ENCODE measurements around the gene SLC16A4.

Gene SLC16A4

DNA sequence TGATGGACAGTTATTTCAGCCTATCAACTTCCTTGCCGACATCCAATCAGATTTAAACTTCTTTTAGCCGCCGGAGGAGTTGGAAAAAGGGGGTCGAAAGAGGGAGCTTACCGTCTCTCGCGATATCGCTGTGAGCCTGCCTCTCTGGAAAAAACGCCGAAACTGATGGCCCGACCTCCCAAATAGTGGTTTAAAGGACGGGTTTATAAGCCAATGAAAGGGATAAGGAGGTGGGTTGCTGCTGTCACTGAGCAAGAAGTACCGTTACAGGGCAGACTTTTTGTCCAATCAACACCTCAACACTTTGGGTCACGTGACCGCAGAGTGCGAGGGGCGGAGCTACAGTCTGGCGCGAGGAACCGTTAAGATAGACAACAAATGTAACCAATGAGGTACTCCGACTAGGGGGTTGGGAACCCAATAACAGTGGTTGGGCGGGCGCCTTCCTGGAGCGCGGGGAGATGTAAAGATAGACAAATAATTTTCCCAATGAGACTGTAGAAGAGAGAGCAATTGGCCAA is 51.9 kb downstream of the SLC16A4 start, which contains the start of gene RBM15:
Gene RBM15 (plus strand): TSS at position 492 of the 521 bp plus-strand sequence. CDS start 29 bp downstream, at position 521.
- Histone ChIP-seq H3K4me3 (ENCODE audit: low read depth in 1 of 2, low read length in 2 of 2) (peak within 1 kb of the TSS; percentile 77 to 92), H3K36me3 (ENCODE audit: insufficient read depth, low read length) (peaks cover 23% of the 10 kb centered on the region), H3K27ac (ENCODE audit: low read depth, low read length) (peak within 1 kb of the TSS; percentile 89), H3K9ac (ENCODE audit: low read length) (peak within 1 kb of the TSS; percentile 69), H3K4me1 (ENCODE audit: insufficient read depth, low read length) (peaks cover 46% of the 10 kb centered on the region), H3K9me3 (ENCODE audit: low read length) (no peaks in the 10 kb centered on the region), H3K27me3 (ENCODE audit: control insufficient read depth in 1 of 2, insufficient read depth in 2 of 2, low read length in 2 of 2) (no peaks in the 10 kb centered on the region)

GRCh38 chr1:110338309-110338885 is 52.4 kb downstream of the SLC16A4 start:
- H3K4me1 ChIP-seq (ENCODE audit: insufficient read depth, low read length) = peaks cover 41% of the 10 kb centered on the region
- peak overlapping the region; percentile 59 to 76 for H3K4me3 ChIP-seq (ENCODE audit: low read depth in 1 of 2, low read length in 2 of 2)
- H3K9me3 ChIP-seq (ENCODE audit: low read length) = no peaks in the 10 kb centered on the region
- peak overlapping the region; percentile 77 for H3K27ac ChIP-seq (ENCODE audit: low read depth, low read length)
- peak overlapping the region; percentile 69 for H3K9ac ChIP-seq (ENCODE audit: low read length)
- H3K27me3 ChIP-seq (ENCODE audit: control insufficient read depth in 1 of 2, insufficient read depth in 2 of 2, low read length in 2 of 2) = no peaks in the 10 kb centered on the region
- H3K36me3 ChIP-seq (ENCODE audit: insufficient read depth, low read length) = peaks cover 18% of the 10 kb centered on the region

DNA sequence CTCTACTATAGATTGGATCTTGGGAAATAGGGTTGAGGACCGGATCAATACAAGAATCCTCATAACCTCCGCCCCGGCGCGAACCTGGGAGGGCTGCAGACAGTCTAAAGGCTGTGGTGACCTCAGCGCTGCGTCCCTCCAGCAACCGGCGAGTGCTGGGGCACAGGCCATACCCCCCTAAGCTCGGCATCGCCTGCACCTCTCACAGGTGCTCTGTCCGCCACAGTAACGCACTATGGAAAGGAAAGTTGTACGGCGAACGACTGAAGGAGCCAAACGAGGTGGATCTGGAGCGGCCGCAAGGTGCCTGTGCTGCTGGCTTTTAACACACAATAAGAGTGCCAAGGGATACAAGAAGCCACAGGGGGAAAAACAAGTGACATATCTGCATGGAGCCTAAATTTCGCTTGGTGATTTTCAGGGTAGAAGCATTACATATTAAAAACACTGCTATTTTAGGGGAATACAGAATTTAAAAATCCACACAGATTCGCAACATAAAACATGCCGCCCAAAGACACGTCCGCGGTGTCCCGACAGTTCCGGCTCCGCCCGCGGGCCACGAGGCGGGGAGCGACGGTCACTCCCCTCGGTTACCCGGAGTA is 53.0 kb downstream of the SLC16A4 start:
- no peaks in the 10 kb centered on the region for H3K9me3 ChIP-seq (ENCODE audit: low read length)
- H3K27ac ChIP-seq (ENCODE audit: low read depth, low read length) = peak overlapping the region; percentile 77
- peaks cover 16% of the 10 kb centered on the region for H3K36me3 ChIP-seq (ENCODE audit: insufficient read depth, low read length)
- peak overlapping the region; percentile 69 for H3K9ac ChIP-seq (ENCODE audit: low read length)
- peak overlapping the region; percentile 59 to 76 for H3K4me3 ChIP-seq (ENCODE audit: low read depth in 1 of 2, low read length in 2 of 2)
- H3K27me3 ChIP-seq (ENCODE audit: control insufficient read depth in 1 of 2, insufficient read depth in 2 of 2, low read length in 2 of 2) = no peaks in the 10 kb centered on the region
- H3K4me1 ChIP-seq (ENCODE audit: insufficient read depth, low read length) = peaks cover 35% of the 10 kb centered on the region

GRCh38 chr1:110336300-110337039 is 54.4 kb downstream of the SLC16A4 start:
- peaks cover 21% of the 10 kb centered on the region for H3K4me1 ChIP-seq (ENCODE audit: insufficient read depth, low read length)
- H3K4me3 ChIP-seq (ENCODE audit: low read depth in 1 of 2, low read length in 2 of 2) = no peak overlapping the region
- no peak overlapping the region for H3K9ac ChIP-seq (ENCODE audit: low read length)
- H3K36me3 ChIP-seq (ENCODE audit: insufficient read depth, low read length) = peaks cover 9% of the 10 kb centered on the region
- H3K27ac ChIP-seq (ENCODE audit: low read depth, low read length) = no peak overlapping the region
- no peaks in the 10 kb centered on the region for H3K27me3 ChIP-seq (ENCODE audit: control insufficient read depth in 1 of 2, insufficient read depth in 2 of 2, low read length in 2 of 2)
- no peaks in the 10 kb centered on the region for H3K9me3 ChIP-seq (ENCODE audit: low read length)

DNA sequence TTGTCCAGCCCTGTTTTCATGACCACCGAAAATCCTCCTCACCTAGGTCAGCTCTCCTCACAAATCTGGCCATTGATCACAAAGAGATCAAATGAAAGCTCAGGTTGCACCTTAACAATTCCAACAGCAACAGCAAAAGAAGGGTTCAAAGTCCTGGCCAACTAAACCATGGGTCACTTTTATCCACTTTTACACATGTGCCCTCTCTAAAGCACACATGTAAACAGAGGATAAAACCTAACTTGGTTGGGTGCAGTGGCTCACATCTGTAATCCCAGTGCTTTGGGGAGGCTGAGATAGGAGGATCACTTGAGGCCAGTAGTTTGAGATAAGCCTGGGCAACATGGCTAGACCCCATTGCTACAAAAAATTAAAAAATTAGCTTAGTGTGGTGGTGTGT is 55.6 kb downstream of the SLC16A4 start:
- Histone ChIP-seq H3K9me3 (ENCODE audit: low read length) (no peaks in the 10 kb centered on the region), H3K4me3 (ENCODE audit: low read depth in 1 of 2, low read length in 2 of 2) (no peak overlapping the region), H3K27me3 (ENCODE audit: control insufficient read depth in 1 of 2, insufficient read depth in 2 of 2, low read length in 2 of 2) (no peaks in the 10 kb centered on the region), H3K9ac (ENCODE audit: low read length) (no peak overlapping the region), H3K27ac (ENCODE audit: low read depth, low read length) (no peak overlapping the region), H3K36me3 (ENCODE audit: insufficient read depth, low read length) (no peaks in the 10 kb centered on the region), H3K4me1 (ENCODE audit: insufficient read depth, low read length) (peaks cover 9% of the 10 kb centered on the region)

DNA sequence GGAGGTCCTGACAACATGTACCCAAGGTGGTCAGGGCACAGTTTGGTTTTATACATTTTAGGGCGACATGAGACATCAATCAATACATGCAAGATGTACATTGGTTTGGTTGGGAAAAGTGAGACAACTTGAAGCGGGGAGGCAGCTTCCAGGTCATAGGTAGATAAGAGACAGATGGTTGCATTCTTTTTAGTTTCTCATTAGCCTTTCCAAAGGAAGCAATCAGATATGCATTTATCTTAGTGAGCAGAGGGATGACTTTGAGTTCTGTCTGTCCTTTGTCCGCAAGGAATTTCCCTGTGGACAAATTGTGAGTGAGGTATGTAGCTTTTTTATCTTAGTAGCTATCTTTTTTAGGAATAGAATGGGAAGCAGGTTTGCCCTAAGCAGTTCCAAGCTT is 62.1 kb downstream of the SLC16A4 start:
- Histone ChIP-seq H3K27me3 (ENCODE audit: control insufficient read depth in 1 of 2, insufficient read depth in 2 of 2, low read length in 2 of 2) (no peaks in the 10 kb centered on the region), H3K27ac (ENCODE audit: low read depth, low read length) (no peak overlapping the region), H3K36me3 (ENCODE audit: insufficient read depth, low read length) (no peaks in the 10 kb centered on the region), H3K4me3 (ENCODE audit: low read depth in 1 of 2, low read length in 2 of 2) (no peak overlapping the region), H3K9me3 (ENCODE audit: low read length) (no peaks in the 10 kb centered on the region), H3K9ac (ENCODE audit: low read length) (no peak overlapping the region), H3K4me1 (ENCODE audit: insufficient read depth, low read length) (no peaks in the 10 kb centered on the region)

GRCh38 chr1:110328274-110328673 is 62.6 kb downstream of the SLC16A4 start:
- H3K9ac ChIP-seq (ENCODE audit: low read length) = no peak overlapping the region
- H3K4me3 ChIP-seq (ENCODE audit: low read depth in 1 of 2, low read length in 2 of 2) = no peak overlapping the region
- no peak overlapping the region for H3K27ac ChIP-seq (ENCODE audit: low read depth, low read length)
- no peaks in the 10 kb centered on the region for H3K9me3 ChIP-seq (ENCODE audit: low read length)
- H3K27me3 ChIP-seq (ENCODE audit: control insufficient read depth in 1 of 2, insufficient read depth in 2 of 2, low read length in 2 of 2) = no peaks in the 10 kb centered on the region
- H3K36me3 ChIP-seq (ENCODE audit: insufficient read depth, low read length) = no peaks in the 10 kb centered on the region
- no peaks in the 10 kb centered on the region for H3K4me1 ChIP-seq (ENCODE audit: insufficient read depth, low read length)

DNA sequence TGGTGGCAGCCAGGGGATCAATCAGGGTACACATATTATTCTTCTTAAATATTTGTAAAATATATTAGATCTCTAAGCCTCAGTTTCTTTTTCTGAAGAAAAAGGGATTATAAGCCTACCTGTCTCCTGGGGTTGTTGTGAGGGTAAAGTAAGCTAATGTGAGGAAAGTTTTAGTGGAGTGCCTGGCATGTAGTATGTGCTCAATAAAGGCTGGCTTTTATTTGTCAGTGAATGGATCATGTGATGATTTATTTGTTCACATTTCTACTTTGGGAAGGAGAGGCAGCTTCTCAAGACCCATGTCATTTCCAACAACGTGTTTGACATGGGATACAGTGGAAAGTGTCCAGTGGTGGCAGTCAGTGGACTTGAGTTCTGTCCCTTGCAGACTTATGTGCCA is 64.0 kb downstream of the SLC16A4 start:
- no peak overlapping the region for H3K9ac ChIP-seq (ENCODE audit: low read length)

GRCh38 chr1:110324667-110325066 is 66.2 kb downstream of the SLC16A4 start:
- H3K9me3 ChIP-seq (ENCODE audit: low read length) = no peaks in the 10 kb centered on the region
- no peak overlapping the region for H3K27ac ChIP-seq (ENCODE audit: low read depth, low read length)
- H3K27me3 ChIP-seq (ENCODE audit: control insufficient read depth in 1 of 2, insufficient read depth in 2 of 2, low read length in 2 of 2) = no peaks in the 10 kb centered on the region
- H3K36me3 ChIP-seq (ENCODE audit: insufficient read depth, low read length) = no peaks in the 10 kb centered on the region
- no peak overlapping the region for H3K9ac ChIP-seq (ENCODE audit: low read length)
- no peak overlapping the region for H3K4me3 ChIP-seq (ENCODE audit: low read depth in 1 of 2, low read length in 2 of 2)
- no peaks in the 10 kb centered on the region for H3K4me1 ChIP-seq (ENCODE audit: insufficient read depth, low read length)

More for the DNA sequence above, 64.0 kb downstream of the SLC16A4 start:
- H3K4me1 ChIP-seq (ENCODE audit: insufficient read depth, low read length) = no peaks in the 10 kb centered on the region
- no peaks in the 10 kb centered on the region for H3K36me3 ChIP-seq (ENCODE audit: insufficient read depth, low read length)
- no peaks in the 10 kb centered on the region for H3K27me3 ChIP-seq (ENCODE audit: control insufficient read depth in 1 of 2, insufficient read depth in 2 of 2, low read length in 2 of 2)
- H3K9me3 ChIP-seq (ENCODE audit: low read length) = no peaks in the 10 kb centered on the region
- H3K27ac ChIP-seq (ENCODE audit: low read depth, low read length) = no peak overlapping the region
- no peak overlapping the region for H3K4me3 ChIP-seq (ENCODE audit: low read depth in 1 of 2, low read length in 2 of 2)

DNA sequence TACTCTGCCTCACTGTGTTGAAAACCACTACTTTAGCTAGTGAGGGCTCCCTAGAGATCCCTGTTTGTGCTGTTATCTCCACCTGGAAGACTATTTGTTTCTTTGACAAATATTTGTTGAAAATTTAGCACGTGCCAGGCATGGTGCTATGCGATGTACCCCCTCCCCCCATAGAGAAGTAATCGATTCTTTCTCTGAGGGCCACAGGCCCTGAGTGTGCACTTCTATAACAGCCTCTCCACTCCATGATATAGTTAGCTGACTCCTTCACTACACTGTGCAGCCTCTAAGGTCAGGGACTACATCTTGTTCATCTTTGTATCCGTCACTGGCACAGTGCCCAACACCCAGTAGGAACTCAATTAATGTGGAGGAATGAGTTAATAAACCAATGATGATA is 69.0 kb downstream of the SLC16A4 start:
- Histone ChIP-seq H3K27me3 (ENCODE audit: control insufficient read depth in 1 of 2, insufficient read depth in 2 of 2, low read length in 2 of 2) (no peaks in the 10 kb centered on the region), H3K4me1 (ENCODE audit: insufficient read depth, low read length) (no peaks in the 10 kb centered on the region), H3K36me3 (ENCODE audit: insufficient read depth, low read length) (no peaks in the 10 kb centered on the region)

DNA sequence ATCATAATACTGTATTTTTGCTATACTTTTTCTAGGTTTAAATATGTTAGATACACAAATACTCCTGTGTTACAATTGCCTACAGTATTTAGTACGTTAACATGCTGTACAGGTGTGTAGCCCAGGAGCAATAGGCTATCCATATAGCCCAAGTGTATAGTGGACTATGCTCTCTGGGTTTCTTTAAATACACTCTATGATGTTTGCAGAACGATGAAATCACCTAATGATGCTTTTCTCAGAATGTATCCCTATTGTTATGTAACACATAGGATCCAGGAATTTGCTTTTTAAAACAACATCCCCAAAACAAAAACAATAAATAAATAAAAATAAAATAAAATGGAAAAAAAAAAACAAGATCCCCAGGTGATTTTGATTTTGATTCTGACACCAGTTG is 69.8 kb downstream of the SLC16A4 start:
- no peaks in the 10 kb centered on the region for H3K36me3 ChIP-seq (ENCODE audit: insufficient read depth, low read length)
- no peak overlapping the region for H3K4me3 ChIP-seq (ENCODE audit: low read depth in 1 of 2, low read length in 2 of 2)
- no peak overlapping the region for H3K27ac ChIP-seq (ENCODE audit: low read depth, low read length)
- no peaks in the 10 kb centered on the region for H3K27me3 ChIP-seq (ENCODE audit: control insufficient read depth in 1 of 2, insufficient read depth in 2 of 2, low read length in 2 of 2)
- no peaks in the 10 kb centered on the region for H3K9me3 ChIP-seq (ENCODE audit: low read length)
- H3K9ac ChIP-seq (ENCODE audit: low read length) = no peak overlapping the region
- no peaks in the 10 kb centered on the region for H3K4me1 ChIP-seq (ENCODE audit: insufficient read depth, low read length)

More for the DNA sequence above, 69.0 kb downstream of the SLC16A4 start:
- H3K9me3 ChIP-seq (ENCODE audit: low read length) = no peaks in the 10 kb centered on the region
- no peak overlapping the region for H3K27ac ChIP-seq (ENCODE audit: low read depth, low read length)
- no peak overlapping the region for H3K4me3 ChIP-seq (ENCODE audit: low read depth in 1 of 2, low read length in 2 of 2)
- no peak overlapping the region for H3K9ac ChIP-seq (ENCODE audit: low read length)

All from muscle layer of colon (tissue), 2 donors.